PC-9 (cell line): ENCODE measurements around the gene C1QTNF1.
"Not testable (repeated sequence)": the region's sequence is repeated elsewhere in the genome, so short reads cannot be mapped to it uniquely, and the experiment has no call there.

Experiments used
- EZH2 ChIP-seq: fragments of 200-600 bp; sonication (generic); IDR thresholded peaks from 2 replicates; pipeline ENCODE4 v1.8.0; 2017; ENCODE audit warnings: antibody characterized with exemption, low read depth
- TF ChIP-seq, protein P1 (sequence below): fragments of 200-600 bp; sonication (generic); conservative IDR thresholded peaks from 2 replicates; pipeline ENCODE4 v1.6.1; 2017; ENCODE audit warnings: mixed run types, antibody characterized with exemption, mild to moderate bottlenecking, moderate library complexity

DNA sequence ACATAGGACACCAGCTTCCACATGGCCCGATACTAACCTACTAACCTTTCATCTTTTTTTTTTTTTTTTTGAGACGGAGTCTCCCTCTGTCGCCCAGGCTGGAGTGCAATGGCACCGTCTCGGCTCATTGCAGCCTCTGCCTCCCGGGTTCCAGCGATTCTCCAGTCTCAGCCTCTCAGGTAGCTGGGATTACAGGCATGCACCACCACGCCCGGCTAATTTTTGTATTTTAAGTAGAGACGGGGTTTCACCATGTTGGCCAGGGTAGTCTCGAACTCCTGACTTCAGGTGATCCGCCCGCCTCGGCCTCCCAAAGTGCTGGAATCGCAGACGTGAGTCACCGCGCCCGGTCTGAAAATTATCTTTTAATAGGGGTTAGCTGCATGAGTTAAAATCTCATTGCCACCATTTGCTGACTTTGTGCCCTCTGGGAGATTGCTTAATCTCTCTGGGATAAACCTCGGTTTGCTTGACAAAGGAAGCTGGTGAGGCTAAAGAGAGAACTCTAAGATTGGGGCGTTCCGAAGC is 50.2 kb downstream of the C1QTNF1 start:
- TF ChIP-seq, protein P1, sequence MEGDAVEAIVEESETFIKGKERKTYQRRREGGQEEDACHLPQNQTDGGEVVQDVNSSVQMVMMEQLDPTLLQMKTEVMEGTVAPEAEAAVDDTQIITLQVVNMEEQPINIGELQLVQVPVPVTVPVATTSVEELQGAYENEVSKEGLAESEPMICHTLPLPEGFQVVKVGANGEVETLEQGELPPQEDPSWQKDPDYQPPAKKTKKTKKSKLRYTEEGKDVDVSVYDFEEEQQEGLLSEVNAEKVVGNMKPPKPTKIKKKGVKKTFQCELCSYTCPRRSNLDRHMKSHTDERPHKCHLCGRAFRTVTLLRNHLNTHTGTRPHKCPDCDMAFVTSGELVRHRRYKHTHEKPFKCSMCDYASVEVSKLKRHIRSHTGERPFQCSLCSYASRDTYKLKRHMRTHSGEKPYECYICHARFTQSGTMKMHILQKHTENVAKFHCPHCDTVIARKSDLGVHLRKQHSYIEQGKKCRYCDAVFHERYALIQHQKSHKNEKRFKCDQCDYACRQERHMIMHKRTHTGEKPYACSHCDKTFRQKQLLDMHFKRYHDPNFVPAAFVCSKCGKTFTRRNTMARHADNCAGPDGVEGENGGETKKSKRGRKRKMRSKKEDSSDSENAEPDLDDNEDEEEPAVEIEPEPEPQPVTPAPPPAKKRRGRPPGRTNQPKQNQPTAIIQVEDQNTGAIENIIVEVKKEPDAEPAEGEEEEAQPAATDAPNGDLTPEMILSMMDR: not testable (repeated sequence)
- not testable (repeated sequence) for TF ChIP-seq EZH2
